Neuronal stem cell (in vitro differentiated cells): ENCODE measurements around the gene UTF1.

Experiments used
- DNase-seq: peaks from one replicate; pipeline ENCODE4 v3.0.0-alpha.2; 2013; ENCODE audit warnings: low spot score
- H2AFZ ChIP-seq: one replicate; pipeline ENCODE4 v1.6.1; 2013; ENCODE audit warnings: mild to moderate bottlenecking, low read length, inconsistent platforms
- H2AK5ac ChIP-seq: 2 replicates; pipeline ENCODE4 v1.6.1; 2013; ENCODE audit warnings: low read depth, mild to moderate bottlenecking, inconsistent platforms, low read length, moderate library complexity, mixed read lengths
- H2BK120ac ChIP-seq: 2 replicates; pipeline ENCODE4 v1.6.1; 2013; ENCODE audit warnings: low read depth, mild to moderate bottlenecking, inconsistent platforms, low read length, moderate library complexity, mixed read lengths
- H2BK12ac ChIP-seq: one replicate; pipeline ENCODE4 v1.6.1; 2013; ENCODE audit warnings: low read length, inconsistent platforms
- H2BK15ac ChIP-seq: 2 replicates; pipeline ENCODE4 v1.6.1; 2013; ENCODE audit warnings: mild to moderate bottlenecking, low read length, inconsistent platforms, mixed read lengths
- H2BK5ac ChIP-seq: one replicate; pipeline ENCODE4 v1.6.1; 2013; ENCODE audit warnings: inconsistent platforms, mild to moderate bottlenecking, low read length, moderate library complexity
- H3K14ac ChIP-seq: one replicate; pipeline ENCODE4 v1.6.1; 2013; ENCODE audit warnings: low read length, inconsistent platforms
- H3K18ac ChIP-seq: 2 replicates; pipeline ENCODE4 v1.6.1; 2013; ENCODE audit warnings: low read length, inconsistent platforms
- H3K23ac ChIP-seq: 2 replicates; pipeline ENCODE4 v1.6.1; 2013; ENCODE audit warnings: low read depth, mild to moderate bottlenecking, mixed read lengths, low read length, inconsistent platforms; ENCODE audit not compliant: poor library complexity
- H3K27ac ChIP-seq: replicated peaks from 3 replicates; pipeline ENCODE4 v1.5.1; 2013; ENCODE audit warnings: low read length, inconsistent platforms
- H3K27me3 ChIP-seq, 3 experiments: 2 replicates each; pipeline ENCODE4 v1.6.1; 2013; ENCODE audit warnings: low read length in 3 of 3, mild to moderate bottlenecking in 2 of 3, inconsistent platforms in 1 of 3, low read depth in 1 of 3, mixed read lengths in 1 of 3, moderate library complexity in 1 of 3; ENCODE audit not compliant: control insufficient read depth in 3 of 3, insufficient read depth in 3 of 3
- H3K36me3 ChIP-seq, 2 donors: replicated peaks in 1 of 2; 2 replicates each; pipeline ENCODE4 v1.6.1; 2013; ENCODE audit warnings: low read length in 2 of 2; ENCODE audit not compliant: control insufficient read depth in 2 of 2, insufficient read depth in 2 of 2
- H3K4ac ChIP-seq: 2 replicates; pipeline ENCODE4 v1.6.1; 2013; ENCODE audit warnings: inconsistent platforms, mild to moderate bottlenecking, low read length, moderate library complexity
- H3K4me1 ChIP-seq, 2 donors: 1 replicate in 1 of 2; 2 replicates in 1 of 2; pipeline ENCODE4 v1.6.1; 2013; ENCODE audit warnings: low read length in 2 of 2, low read depth in 1 of 2; ENCODE audit not compliant: control insufficient read depth in 2 of 2, insufficient read depth in 1 of 2
- H3K4me2 ChIP-seq: one replicate; pipeline ENCODE4 v1.6.1; 2013; ENCODE audit warnings: mild to moderate bottlenecking, low read length, inconsistent platforms; ENCODE audit not compliant: insufficient read depth, poor library complexity, severe bottlenecking
- H3K4me3 ChIP-seq, 2 donors: 2 replicates each; pipeline ENCODE4 v1.5.1; 2013; ENCODE audit warnings: low read length in 2 of 2, mild to moderate bottlenecking in 2 of 2, inconsistent platforms in 1 of 2, moderate library complexity in 1 of 2
- H3K79me1 ChIP-seq: one replicate; pipeline ENCODE4 v1.6.1; 2013; ENCODE audit warnings: low read depth, mild to moderate bottlenecking, inconsistent platforms, low read length, moderate library complexity
- H3K9ac ChIP-seq: one replicate; pipeline ENCODE4 v1.6.1; 2013; ENCODE audit warnings: mild to moderate bottlenecking, low read depth, low read length, inconsistent platforms; ENCODE audit not compliant: poor library complexity
- H3K9me3 ChIP-seq, 2 donors: replicated peaks in 1 of 2; 2 replicates each; pipeline versions ENCODE3 to v1.6.1; 2013; ENCODE audit warnings: low read length in 2 of 2, mild to moderate bottlenecking in 2 of 2, inconsistent platforms in 1 of 2, low read depth in 1 of 2, mixed read lengths in 1 of 2, moderate library complexity in 1 of 2; ENCODE audit not compliant: control insufficient read depth in 2 of 2, insufficient read depth in 1 of 2
- H4K8ac ChIP-seq: one replicate; pipeline ENCODE4 v1.6.1; 2013; ENCODE audit warnings: low read depth, mild to moderate bottlenecking, inconsistent platforms, low read length, moderate library complexity
- H4K91ac ChIP-seq: one replicate; pipeline ENCODE4 v1.6.1; 2013; ENCODE audit warnings: low read length, low read depth, mild to moderate bottlenecking, inconsistent platforms; ENCODE audit not compliant: poor library complexity
- WGBS, 2 donors: extraction: QIAGEN DNeasy Blood & Tissue Kit; methylation state at CpG; one replicate each; pipeline ENCODE4 v1.1.7; 2013; ENCODE audit warnings: missing lambda C conversion rate in 2 of 2, mixed read lengths in 1 of 2; ENCODE audit not compliant: insufficient read length in 2 of 2, insufficient replicate concordance in 1 of 2; ENCODE audit errors: extremely low coverage in 2 of 2; 5-methylcytosine and 5-hydroxymethylcytosine counted together

Gene UTF1

DNA sequence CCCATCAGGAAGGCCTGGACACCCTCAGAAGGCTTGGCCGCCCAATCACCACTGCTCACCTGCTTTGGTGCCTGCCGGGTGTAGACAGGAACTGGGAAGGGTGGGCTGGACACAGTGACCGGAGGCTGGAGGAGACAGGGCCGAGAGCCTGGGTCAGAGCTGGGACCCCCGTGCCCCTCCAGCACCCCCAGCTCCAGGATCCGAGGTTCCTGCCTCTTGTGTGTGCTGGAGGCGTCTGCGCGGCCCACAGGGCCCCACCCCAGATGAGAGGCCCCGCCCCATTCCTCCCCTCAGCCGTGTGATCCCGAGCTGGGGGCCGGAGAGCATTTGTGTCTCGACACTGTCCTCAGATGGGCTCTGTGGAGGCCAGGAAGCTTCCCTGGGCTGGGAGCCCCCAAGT, 37.3 kb downstream of the UTF1 start:
- no peak overlapping the region for H4K91ac ChIP-seq
- H3K9me3 ChIP-seq: no peaks in the 10 kb centered on the region
- H3K4me2 ChIP-seq: no peak overlapping the region
- DNase-seq: no peak
- no CpG with 5 or more reads among the region's 14 CpGs for WGBS, 2 donors
- no peak overlapping the region for H2AK5ac ChIP-seq
- H4K8ac ChIP-seq: peak overlapping the region; percentile 65
- H3K27me3 ChIP-seq: peaks cover 0 to 5% (median 0%) of the 10 kb centered on the region in 3 experiments
- H3K27ac ChIP-seq: no peak overlapping the region
- no peak overlapping the region for H3K14ac ChIP-seq
- peak overlapping the region; percentile 82 for H2BK5ac ChIP-seq
- H3K18ac ChIP-seq: no peak overlapping the region
- H2AFZ ChIP-seq: no peak overlapping the region
- peaks cover 6 to 13% of the 10 kb centered on the region in 2 donors for H3K4me1 ChIP-seq
- H3K9ac ChIP-seq: no peak overlapping the region
- H3K4ac ChIP-seq: no peak overlapping the region
- H2BK120ac ChIP-seq: no peak overlapping the region
- H3K36me3 ChIP-seq: no peaks in the 10 kb centered on the region
- peaks cover 2% of the 10 kb centered on the region for H3K79me1 ChIP-seq
- no peak overlapping the region for H3K4me3 ChIP-seq
- no peak overlapping the region for H2BK12ac ChIP-seq
- H3K23ac ChIP-seq: no peak overlapping the region
- peak overlapping the region; percentile 94 for H2BK15ac ChIP-seq

DNA sequence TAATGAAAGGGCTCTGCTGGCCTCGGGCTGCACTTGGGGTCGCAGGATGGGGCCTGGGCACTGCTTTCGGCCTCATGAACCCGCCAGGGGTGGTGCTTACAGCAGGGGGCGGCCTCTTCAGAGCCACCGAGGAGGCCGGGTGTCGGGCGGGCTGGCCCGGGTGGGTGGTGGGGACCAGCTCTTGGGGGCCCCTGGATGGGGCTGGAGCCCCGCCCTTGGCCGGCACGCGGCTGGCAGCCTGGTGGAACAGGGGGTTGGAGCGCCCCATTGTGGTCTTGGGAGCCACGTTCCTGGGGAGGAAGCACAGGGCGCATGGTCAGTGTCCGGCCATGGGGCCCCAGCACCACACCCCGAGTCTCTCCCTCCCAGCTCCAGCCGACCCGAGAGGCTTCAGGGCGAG, 37.8 kb downstream of the UTF1 start:
- Histone ChIP-seq H2AK5ac (peak overlapping the region; percentile 94), H3K4me3 (no peak overlapping the region), H3K4ac (peak overlapping the region; percentile 76), H2AFZ (no peak overlapping the region), H3K27me3 (peaks cover 0 to under 1% (median 0%) of the 10 kb centered on the region in 3 experiments), H2BK12ac (no peak overlapping the region), H2BK120ac (no peak overlapping the region), H3K9me3 (no peaks in the 10 kb centered on the region), H3K23ac (peak overlapping the region; percentile 31), H3K18ac (no peak overlapping the region), H3K14ac (peak overlapping the region; percentile 82), H3K4me2 (no peak overlapping the region), H4K91ac (no peak overlapping the region), H2BK5ac (peak overlapping the region; percentile 75), H3K4me1 (peaks cover under 1 to 7% of the 10 kb centered on the region in 2 donors), H3K79me1 (peaks cover 2% of the 10 kb centered on the region), H2BK15ac (no peak overlapping the region), H3K36me3 (no peaks in the 10 kb centered on the region), H4K8ac (no peak overlapping the region), H3K9ac (no peak overlapping the region), H3K27ac (no peak overlapping the region)
- no CpG with 5 or more reads among the region's 22 CpGs for WGBS, 2 donors
- DNase-seq: no peak

DNA sequence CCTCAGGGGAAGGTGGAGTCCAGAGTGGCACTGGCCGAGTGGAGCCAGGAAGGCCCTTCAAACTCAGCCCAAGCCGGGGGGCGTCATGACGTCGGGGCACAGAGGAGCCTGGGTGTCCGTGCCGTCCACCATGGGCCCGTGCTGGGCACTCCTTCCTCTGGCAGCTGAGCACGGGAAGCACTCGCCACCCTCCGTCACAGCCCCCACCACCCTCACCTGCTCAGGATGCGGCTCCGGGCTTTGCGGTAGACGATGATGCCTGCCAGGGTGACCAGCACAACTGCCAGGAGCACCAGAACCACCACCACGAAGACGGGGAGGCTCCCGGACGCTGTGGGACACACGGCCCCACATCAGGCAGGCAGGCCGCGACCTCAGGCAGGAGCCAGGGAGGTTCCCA, 38.5 kb downstream of the UTF1 start:
- Histone ChIP-seq H3K27me3 (no peaks in the 10 kb centered on the region), H2BK5ac (no peak overlapping the region), H3K18ac (peak overlapping the region; percentile 64), H2AFZ (no peak overlapping the region), H3K4me2 (no peak overlapping the region), H2AK5ac (peak overlapping the region; percentile 94), H3K4me1 (peaks cover 0 to 1% of the 10 kb centered on the region in 2 donors), H4K91ac (no peak overlapping the region), H3K79me1 (peaks cover 2% of the 10 kb centered on the region), H2BK12ac (peak overlapping the region; percentile 41), H3K36me3 (no peaks in the 10 kb centered on the region), H2BK15ac (peak overlapping the region; percentile 89), H3K4me3 (no peak overlapping the region), H2BK120ac (no peak overlapping the region), H3K9ac (no peak overlapping the region), H4K8ac (no peak overlapping the region), H3K23ac (no peak overlapping the region), H3K4ac (peak overlapping the region; percentile 23), H3K27ac (no peak overlapping the region), H3K14ac (peak overlapping the region; percentile 38), H3K9me3 (no peaks in the 10 kb centered on the region)
- no CpG with 5 or more reads among the region's 22 CpGs for WGBS, 2 donors
- DNase-seq: no peak

GRCh38 chr10:133269367-133269766, 39.4 kb downstream of the UTF1 start:
- no peak overlapping the region for H4K91ac ChIP-seq
- no peaks in the 10 kb centered on the region for H3K4me1 ChIP-seq
- H3K9me3 ChIP-seq: no peaks in the 10 kb centered on the region
- peak overlapping the region; percentile 22 for H2BK12ac ChIP-seq
- no peak for DNase-seq
- H2AFZ ChIP-seq: no peak overlapping the region
- peak overlapping the region; percentile 31 for H3K23ac ChIP-seq
- no peak overlapping the region for H3K4me2 ChIP-seq
- peak overlapping the region; percentile 37 for H2AK5ac ChIP-seq
- H3K79me1 ChIP-seq: peaks cover 2% of the 10 kb centered on the region
- no peaks in the 10 kb centered on the region for H3K36me3 ChIP-seq
- no peak overlapping the region for H3K4ac ChIP-seq
- no peak overlapping the region for H2BK120ac ChIP-seq
- no peak overlapping the region for H3K9ac ChIP-seq
- H3K4me3 ChIP-seq: no peak overlapping the region
- WGBS, 2 donors: no CpG with 5 or more reads among the region's 26 CpGs
- no peaks in the 10 kb centered on the region for H3K27me3 ChIP-seq
- no peak overlapping the region for H2BK5ac ChIP-seq
- H4K8ac ChIP-seq: no peak overlapping the region
- H2BK15ac ChIP-seq: peak overlapping the region; percentile 89
- no peak overlapping the region for H3K18ac ChIP-seq
- no peak overlapping the region for H3K27ac ChIP-seq
- H3K14ac ChIP-seq: no peak overlapping the region
